HG03139 (cell line): ENCODE data around the gene LPAR5.
"Not testable (repeated sequence)": the region's sequence is repeated elsewhere in the genome, so short reads cannot be mapped to it uniquely, and the experiment has no call there.

ENCODE experiments used
- ATAC-seq: cut with Tn5 transposase; IDR thresholded peaks from one replicate; pipeline ENCODE4 v1.9.1; 2021; ENCODE audit not compliant: unreplicated experiment

LPAR5 gene

DNA sequence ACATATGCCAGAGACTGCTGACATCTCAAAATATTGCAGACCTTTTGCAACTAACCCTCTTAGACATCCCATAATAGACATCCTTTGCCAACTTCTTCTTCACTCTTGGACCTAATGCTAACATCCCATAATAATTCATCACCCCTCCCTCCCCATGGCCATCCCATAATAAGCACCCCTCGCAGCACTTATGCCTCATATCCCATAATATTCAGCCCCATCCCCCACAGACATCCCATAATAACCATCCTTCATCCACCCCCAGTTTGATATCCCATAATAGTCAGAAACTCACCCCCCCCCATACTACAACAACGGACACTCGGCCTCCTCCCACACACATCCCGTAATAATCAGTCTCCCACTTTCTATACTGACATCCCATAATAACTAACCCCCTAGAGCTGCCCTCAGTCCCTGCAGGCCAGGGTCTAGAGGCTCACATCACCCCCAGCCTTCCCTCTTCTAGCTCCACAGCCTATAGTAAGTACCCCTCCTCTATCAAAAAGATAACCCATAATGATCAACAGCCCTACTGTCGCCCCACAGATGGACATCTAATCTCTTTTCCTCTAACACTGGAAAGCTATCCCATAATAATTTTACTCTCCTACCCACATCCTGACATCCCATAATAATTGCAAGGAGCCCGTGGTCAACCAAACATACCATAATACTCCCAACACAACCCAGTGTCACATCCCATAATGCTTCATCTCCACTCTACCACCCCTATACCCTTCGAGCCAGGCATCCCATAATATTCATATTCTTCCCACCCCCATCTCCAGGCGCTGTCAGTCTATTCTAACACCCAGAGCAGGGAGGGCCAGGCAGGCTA is 27.8 kb downstream of the LPAR5 start:
- no peak for ATAC-seq

DNA sequence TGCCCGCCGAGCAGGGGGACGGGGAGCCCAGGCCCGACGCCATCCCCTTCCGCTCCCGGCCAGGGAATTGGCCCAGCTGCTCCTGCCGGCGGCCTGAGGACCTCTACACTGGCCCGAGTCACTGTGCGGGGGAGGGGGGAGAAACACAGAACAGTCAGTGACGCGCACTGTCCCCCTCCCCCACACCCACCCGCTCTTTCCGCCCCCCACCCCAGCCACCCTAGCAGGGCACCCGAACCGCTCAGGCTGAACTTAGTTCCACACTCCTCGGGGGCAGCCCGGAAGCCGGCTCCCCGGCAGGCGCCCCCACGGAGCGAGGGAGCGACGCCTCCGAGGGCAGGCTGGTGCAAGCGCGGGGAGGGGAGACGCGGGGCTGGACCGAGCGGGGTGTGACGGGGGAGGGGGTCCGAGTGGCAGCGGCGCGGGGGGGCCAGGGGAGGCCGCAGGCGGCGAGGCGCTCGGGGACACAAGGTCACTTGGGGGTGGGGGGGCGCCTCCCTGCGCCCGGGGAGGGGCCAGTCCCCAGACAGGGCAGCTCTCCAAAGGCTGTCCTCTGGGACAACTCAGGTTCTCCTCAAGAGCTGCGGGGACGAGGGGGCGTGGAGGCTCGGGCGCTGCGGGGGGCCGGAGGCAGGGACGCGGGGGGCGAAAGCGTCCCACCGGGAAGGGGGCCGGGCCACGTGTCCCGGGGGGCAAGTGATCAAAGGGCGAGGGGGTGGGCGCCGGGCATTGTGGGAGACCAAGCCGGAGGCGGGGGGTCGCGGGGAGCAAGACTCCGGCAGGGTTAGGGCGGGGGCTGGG is 29.2 kb downstream of the LPAR5 start:
- no peak for ATAC-seq

DNA sequence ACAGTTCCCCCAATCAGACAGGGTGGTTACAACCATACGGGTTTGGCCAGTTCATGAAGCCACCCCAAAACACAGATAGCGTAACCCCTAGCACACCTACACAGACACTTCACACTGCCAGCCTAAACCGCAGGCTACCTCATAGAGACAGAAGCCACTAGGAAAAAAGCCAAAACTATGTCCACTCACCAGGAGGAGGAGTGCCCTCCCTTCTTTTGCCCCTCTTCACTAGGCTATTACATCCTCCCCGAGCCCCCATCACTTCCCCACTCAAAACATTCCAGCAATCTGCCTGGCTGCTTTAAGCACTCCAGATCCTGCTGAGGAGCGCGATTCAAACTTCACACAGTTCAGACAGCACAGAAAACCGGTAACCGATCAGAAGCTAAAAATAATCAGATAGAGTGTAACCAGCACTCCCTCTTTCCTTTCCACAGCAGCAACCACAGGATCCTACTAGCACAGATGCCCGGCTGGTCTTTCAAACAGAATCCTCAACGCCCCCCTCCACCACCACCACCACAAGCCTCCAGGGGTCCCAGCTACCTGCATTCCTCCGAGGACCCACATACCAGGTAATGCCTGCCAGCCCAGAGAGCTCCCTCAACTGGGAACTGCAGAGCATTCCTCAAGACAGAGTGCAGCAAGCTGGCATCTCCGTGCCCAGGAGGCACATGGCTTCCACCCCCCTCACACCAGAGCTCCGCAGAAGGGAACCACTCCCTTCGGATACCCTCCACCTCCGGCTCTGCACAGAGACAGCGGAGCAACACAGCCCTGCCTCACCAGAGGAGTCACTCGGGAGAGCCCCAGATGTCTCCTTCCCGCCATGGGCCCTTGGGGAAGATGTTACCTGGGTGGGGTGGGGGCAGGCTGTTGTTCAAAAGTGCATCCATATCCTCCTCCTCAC is 30.1 kb downstream of the LPAR5 start:
- no peak for ATAC-seq

- no peak for ATAC-seq
Observed at GRCh38 chr12:6604259-6605029, 31.3 kb downstream of the LPAR5 start.

GRCh38 chr12:6603095-6603567 is 32.6 kb downstream of the LPAR5 start:
- ATAC-seq, result no peak

- no peak for ATAC-seq
Observed at GRCh38 chr12:6602526-6602925, 33.2 kb downstream of the LPAR5 start.

DNA sequence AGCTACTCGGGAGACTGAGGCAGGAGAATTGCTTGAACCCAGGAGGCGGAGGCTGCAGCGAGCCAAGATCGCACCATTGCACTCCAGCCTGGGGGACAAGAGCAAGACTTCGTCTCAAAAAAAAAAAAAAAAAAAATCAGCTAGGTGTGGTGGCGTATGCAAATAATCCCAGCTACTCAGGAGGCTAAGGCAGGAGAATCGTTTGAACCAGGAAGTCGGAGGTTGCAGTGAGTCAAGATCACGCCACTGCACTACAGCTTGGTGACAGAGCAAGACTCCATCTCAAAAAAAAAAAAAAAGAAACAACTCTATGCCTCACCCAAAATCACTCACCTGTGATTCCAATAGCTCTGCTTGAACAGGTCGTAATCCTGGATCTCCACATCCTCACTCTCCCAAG is 40.1 kb downstream of the LPAR5 start:
- not testable (repeated sequence) for ATAC-seq

- no peak for ATAC-seq
Observed at GRCh38 chr12:6592087-6592486, 43.7 kb downstream of the LPAR5 start.

GRCh38 chr12:6586569-6586968 is 49.2 kb downstream of the LPAR5 start:
- not testable (repeated sequence) for ATAC-seq

GRCh38 chr12:6584293-6584692 is 51.5 kb downstream of the LPAR5 start:
- no peak for ATAC-seq

DNA sequence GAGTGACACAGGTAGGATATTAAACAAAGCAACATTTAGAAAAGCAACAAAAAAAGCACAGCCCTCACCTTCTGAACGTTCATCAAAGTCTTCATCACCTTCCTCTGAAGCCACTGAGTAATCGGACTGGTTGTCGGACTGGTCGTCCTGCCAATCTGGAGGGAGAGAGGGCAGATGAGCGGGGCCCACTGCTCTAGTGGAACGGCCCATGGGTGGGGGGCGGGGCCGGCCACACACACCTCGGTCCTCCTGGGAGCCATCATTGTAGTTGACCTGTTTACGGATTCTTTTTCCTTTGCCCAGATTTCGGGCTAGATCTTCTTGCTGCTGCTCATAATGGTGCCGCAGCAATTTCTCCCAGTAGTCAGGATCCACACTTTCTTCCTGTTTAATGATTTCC is 52.8 kb downstream of the LPAR5 start:
- no peak for ATAC-seq

DNA sequence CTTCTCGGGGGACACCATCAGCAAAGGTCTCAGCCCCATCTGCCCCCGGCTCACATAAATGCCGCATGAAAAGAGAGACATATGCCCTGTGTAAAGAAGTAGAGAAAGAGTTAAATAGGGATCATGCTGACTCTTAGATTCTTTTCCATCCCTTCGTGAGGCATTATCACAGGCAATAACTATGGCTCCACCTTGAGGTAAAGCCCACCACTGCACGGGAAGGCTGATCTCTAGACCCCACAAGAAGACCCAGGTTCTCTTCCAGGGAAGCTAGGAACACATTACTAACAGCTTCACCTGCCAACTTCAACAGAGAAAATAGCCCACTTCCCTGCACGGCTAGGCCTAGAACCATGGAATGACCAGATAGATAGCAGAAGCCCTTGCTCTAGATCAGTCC is 53.6 kb downstream of the LPAR5 start:
- ATAC-seq, result no peak

DNA sequence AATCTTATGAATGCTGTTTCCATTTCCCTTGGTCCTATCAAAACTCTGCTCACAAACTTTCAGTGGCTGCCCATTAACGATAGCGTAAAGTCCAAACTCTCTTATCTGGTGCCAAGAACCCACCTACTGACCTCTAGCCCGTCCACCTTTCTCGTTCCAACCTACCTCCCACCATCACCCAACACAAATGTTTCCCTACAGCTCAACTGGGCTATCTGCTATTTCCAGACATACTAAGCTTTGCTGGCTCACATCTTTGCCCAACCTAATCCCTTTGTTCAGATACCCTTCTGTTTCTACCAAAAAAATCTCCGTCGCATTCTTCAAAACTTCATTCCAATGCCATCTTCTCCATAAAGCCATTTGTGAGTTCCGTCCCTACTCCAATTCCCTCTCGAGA is 60.1 kb downstream of the LPAR5 start:
- no peak for ATAC-seq

- no peak for ATAC-seq
Observed at GRCh38 chr12:6574576-6575295, 61.0 kb downstream of the LPAR5 start.

DNA sequence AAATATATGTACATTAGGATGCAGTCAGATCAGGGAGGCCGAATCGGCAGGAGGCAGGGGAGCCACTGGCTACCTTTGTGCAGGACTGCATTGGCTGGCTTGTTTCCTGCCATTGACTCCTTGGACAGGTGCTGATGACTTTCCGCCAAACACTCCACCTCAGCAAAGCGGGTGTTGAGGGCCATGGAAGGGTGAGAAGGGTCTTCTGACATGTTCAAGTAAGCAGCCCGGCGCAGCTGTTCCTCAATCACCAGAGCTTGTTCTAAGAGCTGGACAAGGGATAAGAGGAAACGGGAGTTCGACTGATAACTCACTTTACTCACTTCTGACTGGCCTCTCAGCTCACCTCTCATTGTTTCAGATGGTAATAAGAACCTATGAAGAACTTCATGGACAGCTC is 62.8 kb downstream of the LPAR5 start:
- ATAC-seq, result no peak

DNA sequence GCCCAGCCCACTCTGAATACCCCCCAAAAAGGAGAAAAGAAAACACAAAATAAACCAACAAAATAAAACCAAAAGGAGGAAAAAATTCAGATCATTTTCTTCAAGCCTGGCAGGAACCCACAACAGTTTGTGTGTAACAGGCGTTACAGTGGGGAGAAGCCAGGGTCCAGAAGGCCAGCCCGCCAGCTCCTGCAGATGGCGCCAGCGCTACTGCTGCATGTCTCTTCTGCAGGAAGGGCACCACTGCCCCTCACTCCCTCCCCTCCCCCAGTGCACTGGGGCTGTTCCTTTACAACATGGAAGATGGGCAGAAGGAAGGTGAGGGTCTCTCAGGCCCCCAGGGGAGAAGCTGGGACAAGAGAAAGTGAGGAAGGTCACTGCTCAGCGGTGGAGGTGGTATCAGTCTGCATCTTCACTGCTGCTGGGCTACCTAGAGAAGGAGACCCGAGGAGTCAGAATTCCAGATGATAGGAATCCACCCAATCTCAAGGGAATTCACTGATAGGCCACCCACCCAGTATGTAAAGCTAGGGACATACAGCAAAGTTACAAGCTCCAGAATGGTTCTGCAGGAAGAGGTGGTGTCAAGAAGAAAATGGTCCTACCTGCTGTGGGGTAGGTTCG is 65.4 kb downstream of the LPAR5 start:
- no peak for ATAC-seq

GRCh38 chr12:6569786-6570185 is 66.0 kb downstream of the LPAR5 start:
- ATAC-seq, result no peak

DNA sequence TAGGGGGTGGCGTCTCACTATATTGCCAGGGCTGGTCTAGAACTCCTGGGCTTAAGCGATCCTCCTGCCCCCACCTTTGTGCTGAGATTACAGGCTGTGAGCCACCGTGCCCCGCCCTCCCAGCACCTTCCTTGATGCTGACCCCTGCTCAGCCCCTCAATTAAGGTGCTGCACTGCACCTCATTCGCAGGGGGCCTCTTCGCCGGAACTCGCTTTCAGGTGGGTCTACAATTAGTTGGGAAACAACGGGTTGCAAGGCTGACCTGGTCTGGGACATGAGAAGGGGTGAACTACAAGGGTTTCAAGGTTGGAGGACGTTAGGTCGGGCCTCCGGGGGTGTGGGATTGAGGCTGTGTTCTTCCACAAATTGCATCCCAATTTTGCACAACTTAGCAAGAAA is 66.4 kb downstream of the LPAR5 start:
- no peak for ATAC-seq
